HG03457 (cell line): ENCODE data around the gene CHD2.
A peak's percentile ranks its signal among the peaks of the same experiment; 100 is the strongest.
"Not testable (repeated sequence)": the region's sequence is repeated elsewhere in the genome, so short reads cannot be mapped to it uniquely, and the experiment has no call there.

ENCODE experiments used
- ATAC-seq: cut with Tn5 transposase; IDR thresholded peaks from one replicate; pipeline ENCODE4 v1.9.1; 2021; ENCODE audit warnings: moderate number of reproducible peaks; ENCODE audit not compliant: unreplicated experiment

Gene CHD2

DNA sequence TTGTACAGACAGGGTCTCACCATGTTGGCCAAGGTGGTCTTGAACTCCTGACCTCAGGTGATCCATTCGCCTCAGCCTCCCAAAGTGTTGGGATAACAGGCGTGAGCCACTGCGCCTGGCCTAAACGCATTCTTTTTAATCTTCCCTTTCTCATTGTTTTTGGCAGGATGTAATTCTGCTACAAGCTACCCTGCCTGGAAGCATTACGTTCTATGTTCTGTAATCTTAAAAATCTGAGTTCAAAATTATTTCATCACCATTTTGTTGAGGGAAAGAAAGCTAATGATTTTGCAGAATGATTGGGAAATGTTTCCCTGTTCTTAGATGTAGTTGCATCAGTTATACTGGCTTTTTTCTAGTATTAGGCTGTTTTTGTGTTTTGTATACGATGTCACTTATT lies 117.4 kb downstream of the CHD2 start:
- ATAC-seq: no peak

DNA sequence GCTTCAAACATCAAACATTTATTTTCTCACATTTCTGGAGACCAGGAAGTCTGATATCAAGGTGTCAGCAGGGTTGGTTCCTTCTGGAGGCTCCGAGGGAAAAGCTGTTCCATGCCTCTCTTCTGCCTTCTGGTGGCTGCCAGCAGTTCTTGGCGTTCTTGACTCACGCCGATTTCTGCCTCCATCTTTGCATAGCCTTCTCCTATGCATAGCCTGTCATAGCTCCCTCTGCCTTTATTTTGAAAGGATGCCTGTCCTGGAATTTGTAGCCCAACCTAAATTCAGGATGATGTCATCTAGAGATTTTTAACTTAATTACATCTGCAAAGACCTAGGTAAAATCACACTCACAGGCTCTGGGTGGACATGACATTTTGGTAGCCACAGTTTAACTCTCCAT lies 118.5 kb downstream of the CHD2 start:
- no peak for ATAC-seq

DNA sequence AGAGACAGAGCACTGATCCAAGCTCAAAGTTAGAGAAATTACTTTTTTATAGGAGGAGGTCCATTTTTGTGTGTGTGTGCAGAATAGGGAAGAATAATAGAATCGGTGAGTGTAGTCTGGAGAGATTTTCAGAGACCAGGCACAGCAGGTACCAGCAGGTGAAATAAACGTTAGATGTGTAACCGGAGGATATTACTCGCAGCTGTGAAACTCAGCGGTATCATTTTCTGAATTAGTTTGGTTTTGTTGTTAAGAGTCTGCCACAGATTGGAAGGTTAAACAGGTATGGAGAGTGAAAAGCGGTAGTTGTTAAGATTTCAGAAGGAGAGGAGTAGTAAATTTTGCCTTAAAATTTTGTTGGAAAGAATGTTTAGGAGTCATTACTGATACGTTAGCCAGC lies 119.0 kb downstream of the CHD2 start:
- ATAC-seq: no peak

DNA sequence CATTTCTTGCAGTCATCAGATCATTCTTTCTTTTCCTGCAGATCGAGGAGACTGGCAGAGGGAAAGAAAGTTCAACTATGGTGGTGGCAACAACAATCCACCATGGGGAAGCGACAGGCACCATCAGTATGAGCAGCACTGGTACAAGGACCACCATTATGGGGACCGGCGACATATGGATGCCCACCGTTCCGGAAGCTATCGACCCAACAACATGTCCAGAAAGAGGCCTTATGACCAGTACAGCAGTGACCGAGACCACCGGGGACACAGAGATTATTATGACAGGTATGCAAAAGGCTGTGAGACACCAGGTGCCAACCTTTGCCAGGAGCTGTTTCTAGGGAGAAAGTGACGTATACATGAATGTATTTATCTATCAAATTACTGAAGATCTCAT lies 119.8 kb downstream of the CHD2 start:
- ATAC-seq: no peak

DNA sequence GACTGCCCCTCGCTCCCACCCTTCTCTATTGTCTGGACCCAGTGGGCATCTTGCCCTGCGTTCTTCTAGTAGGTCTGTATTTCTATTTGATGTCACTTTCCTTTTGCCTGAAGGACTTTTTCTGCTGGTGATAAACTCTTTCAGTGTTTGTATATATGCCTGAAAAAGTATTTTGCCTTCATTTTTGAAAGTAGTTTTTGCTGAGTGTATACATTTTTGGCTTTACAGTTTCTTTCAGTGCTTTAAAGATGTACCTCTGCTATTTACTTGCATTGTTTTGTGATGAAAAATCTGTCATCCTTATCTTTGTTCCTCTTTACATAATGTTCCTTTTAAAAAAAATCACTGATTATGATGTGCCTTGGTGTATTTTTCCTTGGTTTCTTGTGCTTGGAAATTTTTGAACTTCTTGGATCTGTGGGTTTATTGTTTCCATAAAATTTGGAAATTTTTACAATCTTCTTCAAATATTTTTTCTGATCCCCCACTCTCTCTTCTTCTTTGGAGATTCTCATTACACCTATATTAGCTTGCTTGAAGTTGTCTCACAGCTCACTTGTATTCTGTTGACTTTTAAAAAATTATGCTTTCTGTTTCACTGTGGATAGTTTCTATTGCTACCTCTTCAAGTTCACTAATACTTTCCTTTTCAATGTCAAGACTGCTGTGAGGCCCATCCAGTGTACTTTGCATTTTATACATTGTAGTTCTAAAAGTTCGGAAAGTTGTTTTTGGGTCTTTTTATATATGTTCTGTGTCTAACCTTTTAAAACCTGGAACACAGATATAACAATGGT lies 121.0 kb downstream of the CHD2 start:
- no peak for ATAC-seq

DNA sequence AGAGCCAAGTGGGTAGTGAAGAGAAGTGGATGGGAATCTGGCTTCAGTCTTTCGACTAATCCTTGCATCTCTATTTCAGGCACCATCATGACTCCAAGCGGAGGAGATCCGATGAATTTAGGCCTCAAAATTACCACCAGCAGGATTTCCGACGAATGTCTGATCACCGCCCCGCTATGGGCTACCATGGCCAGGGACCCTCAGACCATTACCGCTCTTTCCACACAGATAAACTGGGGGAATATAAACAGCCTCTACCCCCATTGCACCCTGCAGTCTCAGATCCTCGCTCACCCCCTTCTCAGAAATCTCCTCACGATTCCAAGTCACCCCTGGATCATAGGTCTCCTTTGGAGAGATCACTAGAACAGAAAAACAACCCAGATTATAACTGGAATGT lies 124.2 kb downstream of the CHD2 start:
- ATAC-seq: no peak

DNA sequence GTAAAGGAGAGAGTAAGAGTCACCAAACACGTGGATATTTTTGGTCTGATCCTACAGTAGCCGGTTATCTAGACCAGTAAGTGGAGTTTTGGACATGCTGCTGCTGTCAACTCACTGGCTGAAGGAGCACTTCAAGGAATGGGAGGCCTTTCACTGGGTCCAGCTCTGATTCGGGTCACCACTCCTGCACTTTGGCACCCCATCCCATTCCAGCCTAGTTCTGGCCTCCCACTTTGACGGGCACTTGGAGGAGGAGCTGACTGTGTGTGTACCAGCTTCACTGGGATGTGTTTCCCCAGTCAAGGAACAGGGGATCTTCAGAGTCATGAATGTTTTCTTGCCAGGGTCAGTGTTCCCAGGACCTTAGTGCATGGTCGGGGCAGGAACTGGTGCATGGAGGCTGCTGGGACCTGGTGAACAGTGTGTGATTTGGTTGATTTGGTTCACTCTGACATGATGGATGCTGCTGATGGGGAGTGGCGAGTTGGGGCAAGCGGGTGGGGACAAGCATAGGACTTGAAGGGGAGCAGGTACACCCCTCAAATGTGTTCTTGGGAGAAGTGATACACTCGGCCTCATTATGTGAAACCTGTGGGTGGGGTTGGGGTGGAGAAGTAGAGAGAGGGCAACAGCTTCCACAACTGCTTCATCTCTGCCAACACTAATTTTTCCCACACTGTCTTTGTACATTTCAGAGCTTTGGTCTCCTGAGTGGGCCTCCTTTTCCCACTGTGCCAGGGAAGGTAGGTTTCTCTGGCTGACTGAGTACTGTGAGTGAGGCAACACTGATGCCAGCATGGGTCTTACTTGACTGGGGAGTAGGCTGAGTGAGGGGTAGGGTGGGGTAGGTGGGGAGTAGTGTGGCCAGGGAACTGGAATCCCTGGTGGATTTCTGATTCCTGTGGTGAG lies 124.8 kb downstream of the CHD2 start:
- no peak for ATAC-seq

DNA sequence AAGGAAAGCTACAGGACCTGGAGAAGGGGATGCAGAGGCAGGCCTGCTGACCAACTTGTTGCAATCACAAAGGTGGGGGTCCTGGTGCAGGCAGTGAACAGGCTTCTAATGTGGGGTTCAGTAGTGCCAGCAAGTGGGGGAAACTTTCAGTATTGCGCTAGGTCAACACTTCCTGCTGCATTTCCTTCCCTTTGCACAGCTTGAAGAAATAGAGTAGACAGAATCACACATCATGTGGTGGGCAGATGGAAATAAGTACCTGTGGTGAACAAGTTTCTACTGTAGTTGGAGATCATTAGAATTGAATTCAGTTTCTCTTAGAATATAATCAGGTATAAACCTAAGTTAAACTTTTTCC lies 125.5 kb downstream of the CHD2 start:
- ATAC-seq: no peak

DNA sequence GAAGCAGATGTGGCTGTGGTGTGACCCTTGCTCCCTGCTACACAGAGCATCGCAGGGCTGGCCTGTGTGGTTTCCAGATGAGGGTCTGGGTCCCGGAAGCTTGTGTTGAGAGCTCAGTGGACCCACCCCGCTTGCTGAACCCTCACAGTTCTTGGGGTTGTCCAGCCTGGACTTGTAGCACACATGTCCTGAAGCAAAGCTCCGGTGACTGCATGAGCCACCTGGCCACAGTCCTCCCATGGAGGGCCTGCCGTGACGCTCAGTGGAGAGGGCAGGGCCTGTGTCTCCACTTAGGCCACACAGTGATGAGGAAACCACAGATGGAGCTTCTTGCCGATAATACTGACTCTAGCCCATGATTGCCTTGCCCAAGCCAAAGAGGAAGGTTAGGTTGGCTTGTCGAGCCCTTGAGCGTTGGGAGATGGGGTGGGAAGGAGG lies 126.3 kb downstream of the CHD2 start:
- ATAC-seq: no peak

DNA sequence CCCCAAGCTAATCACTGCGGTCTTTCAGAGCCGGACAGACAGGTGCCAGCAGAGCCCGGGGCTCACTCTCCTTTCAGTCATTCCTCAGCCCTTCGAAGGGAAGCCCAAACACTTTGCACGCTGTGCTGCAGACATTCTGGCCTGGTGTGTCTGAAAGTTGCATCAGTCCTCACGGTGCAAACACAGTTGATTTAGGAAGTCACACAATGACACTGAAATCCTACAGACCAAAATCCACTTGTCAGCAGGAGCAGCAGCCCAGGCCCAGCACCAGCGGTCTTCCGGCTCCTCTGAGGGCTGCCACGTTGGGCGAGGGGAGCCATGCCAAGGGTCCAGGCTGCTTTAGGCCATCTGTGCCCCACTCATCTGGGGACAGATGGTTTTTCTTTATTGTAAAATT lies 127.3 kb downstream of the CHD2 start:
- no peak for ATAC-seq

DNA sequence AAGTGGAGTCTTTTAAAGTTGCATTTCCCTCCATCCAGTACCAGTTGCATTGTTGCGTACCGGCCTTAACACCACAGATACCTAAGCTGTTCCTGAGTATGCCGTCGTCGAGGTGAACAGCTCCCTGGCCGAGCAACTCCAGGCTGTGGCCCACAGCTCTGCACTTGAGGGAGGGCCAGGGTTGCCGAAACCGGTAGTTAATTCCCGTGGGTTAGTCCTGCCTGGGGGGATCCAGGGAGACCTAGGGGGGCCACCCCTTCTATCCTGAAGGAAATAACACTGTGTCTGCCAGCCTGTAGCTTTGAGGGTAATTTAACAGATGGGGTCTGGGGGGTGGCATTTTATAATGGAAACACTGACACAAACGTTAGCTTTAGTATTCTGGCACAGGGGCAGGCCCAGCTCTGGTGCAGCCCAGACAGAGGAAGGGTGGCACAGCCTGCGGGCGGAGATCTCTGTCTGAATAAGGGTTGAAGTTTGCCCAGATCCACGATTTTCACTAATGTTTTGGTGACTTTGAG lies 128.0 kb downstream of the CHD2 start:
- ATAC-seq: no peak

DNA sequence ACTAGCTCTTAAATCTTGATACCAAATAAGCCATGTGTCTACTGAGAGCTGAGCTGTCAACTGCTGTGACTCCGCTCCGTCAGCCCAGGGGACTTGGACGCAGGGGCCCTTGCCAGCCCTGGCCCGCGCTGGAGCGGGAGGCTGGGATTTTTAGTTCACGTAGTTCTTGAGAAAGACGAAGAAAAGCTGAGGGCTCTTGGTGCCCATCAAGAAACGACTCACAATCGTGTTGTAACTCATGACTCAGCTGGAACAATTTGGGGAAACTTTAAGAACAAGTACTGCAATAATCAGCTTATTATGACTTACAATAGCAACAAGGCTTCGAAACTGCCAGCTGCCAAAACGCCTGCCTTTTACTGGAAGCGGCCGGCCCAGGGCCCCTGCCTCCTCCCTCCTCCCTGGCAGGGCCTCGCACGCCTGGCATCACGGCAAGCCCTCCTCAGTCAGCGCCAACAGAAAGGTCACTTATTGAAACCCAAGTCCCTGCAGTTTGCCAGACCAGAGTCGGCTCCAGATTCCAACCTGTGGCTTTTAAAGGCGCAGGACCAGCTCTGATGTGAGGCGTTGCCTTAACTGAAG lies 128.6 kb downstream of the CHD2 start:
- ATAC-seq: no peak

DNA sequence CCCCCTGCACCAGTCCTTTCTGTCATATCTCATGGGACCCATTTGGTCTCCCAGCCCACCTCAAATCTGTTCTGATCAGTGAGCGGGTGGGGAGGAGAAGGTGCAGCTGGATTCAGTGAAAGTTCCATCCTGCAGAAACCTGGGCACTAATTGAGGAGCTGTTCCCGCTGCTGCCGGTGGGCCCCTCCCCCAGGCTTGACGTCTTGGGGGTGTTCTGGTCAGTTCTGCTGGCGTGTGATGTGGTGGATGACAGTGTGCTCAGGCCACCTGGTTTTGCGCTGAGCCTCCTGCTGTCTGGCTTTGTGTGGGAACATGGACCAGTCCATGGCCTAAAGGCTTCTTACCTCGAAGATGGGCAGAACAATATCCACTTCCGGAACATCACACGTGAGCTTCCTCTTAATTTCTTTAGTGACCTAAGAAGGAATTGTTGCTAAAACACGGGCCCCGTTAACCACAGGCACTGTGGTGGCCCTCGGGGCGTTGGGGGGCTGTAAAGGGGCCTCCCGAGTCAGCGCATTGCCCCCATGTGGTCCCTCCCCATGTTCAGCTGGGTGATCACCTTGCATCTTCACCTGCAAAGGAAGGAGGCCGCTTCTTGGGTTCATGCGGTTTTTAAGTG lies 129.2 kb downstream of the CHD2 start:
- no peak for ATAC-seq

DNA sequence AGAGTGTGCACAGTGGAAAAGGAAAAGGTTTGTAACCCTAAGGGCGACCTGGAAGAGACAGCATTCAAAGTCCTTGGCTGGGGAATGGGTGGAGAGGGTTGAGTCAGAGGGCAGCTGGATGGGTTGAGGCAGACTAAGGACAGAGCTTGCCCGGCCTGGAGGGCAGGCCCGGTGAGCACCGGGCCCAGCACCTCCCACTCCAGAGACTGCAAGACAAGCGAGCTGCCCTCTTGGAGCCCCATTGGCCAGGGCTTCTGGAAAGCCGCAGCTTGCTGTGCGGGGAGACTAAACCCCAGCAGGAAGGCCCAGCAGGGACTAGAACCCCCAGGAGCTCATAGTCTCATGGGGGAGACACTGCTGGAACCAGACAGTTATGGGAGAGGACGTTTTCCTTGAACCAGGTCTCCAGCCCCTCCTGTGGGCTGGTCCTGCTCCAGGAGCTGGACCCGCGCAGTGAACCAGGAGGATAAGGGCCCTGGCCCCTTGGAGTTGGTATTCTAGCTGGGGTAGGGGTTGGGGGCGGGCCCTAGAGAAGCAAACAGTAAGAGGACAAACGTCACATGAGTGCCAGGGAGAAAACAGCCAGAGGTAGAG lies 129.8 kb downstream of the CHD2 start:
- ATAC-seq: no peak

DNA sequence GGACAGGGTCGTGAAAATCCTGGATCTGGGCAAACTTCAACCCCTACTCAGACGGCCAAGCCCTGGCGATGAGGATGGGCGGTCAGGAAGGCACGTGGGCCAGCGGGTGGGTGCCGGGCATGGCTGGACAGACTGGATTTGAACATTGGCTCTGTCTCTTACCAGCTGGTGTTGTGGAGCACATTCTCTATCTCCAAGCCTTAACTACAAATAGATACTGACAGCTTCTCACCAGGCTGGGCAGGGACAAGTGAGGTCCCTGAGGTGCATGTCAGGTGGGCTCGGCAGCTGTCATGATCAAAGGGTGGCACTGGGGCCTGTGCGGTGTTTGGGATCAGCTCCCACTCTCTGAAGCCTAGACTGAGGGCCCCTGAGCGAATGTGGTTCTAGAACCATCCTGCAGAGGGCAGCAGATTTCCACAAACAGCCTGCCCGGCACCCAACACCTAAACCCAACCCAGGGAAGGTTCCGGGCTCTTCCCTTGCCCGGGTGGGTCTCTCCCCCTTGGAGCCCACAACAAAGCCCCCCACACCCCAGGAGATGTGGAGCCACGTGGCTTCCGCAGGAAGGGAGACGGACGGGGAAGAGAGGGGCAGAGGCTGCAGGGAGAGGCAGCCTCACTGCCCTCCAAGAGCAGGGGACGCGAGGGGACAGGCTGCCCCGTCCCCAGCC lies 130.4 kb downstream of the CHD2 start:
- peak; percentile 82 for ATAC-seq

DNA sequence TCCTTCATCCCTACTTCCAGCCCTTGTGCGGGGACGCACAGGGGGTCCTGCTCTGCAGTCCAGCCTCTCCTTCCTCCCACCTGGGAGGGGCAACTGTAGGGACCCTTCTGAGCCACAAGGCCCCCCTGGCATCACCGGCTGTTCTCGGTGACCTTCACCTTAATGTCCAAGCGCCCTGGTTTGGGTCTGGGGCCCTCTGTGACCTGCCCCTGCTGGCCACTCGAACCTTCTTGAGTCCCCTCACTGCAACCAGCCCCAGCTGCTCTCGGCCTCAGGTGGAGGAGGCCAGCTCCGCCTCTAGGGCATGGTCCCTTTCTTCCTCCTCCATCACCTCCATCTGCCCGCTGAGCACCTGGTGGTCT lies 131.0 kb downstream of the CHD2 start:
- ATAC-seq: no peak

DNA sequence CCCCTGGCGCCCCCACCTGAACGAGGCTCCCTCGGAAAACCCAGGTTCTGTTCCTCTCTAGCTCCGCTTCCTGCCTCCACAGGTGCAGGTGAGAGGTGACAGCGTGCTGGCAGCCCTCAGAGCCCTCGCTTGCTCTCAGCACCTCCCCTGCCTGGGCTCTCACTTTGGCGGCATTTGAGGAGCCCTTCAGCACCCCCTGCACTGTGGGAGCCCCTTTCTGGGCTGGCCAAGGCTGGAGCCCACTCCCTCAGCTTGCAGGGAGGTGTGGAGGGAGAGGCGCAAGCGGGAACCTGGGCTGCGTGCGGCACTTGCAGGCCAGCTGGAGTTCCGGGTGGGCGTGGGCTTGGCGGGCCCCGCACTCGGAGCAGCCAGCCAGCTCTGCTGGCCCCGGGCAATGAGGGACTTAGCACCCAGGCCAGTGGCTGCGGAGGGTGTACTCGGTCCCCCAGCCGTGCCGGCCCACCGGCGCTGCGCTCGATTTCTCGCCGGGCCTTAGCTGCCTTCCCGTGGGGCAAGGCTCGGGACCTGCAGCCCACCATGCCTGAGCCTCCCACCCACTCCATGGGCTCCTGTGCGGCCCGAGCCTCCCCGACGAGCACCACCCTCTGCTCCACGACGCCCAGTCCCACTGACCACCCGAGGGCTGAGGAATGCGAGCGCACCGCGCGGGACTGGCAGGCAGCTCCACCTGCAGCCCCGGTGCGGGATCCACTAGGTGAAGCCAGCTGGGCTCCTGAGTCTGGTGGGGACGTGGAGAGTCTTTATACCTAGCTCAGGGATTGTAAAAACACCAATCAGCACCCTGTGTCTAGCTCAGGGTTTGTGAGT lies 131.6 kb downstream of the CHD2 start:
- not testable (repeated sequence) for ATAC-seq

DNA sequence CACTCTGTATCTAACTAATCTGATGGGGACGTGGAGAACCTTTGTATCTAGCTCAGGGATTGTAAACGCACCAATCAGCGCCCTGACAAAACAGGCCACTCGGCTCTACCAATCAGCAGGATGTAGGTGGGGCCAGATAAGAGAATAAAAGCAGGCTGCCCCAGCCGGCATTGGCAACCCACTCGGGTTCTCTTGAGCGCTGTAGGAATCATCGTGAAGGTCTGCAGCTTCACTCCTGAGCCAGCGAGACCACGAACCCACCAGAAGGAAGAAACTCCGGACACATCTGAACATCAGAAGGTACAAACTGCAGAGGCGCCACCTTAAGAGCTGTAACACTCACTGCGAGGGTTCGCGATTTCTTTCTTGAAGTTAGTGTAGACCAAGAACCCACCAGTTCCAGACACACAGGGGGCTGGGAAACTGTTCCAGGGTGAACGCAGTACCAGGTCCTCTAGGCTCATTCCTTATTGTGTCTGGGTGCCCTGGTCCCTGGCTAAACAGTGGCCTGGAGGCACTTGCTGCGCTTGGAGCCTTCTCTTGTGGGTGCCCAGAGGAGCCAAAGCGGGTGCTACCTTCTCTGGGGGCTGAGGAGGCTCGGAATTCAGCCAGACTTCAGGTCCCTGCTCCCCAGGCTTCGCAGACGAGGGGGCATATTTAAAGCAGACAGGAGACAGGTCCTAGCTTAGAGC lies 132.5 kb downstream of the CHD2 start:
- not testable (repeated sequence) for ATAC-seq
